IMR-90 (cell line): Measurements from ENCODE around the gene NCDN. TPM values are rescaled to one million over a fixed set of nuclear protein-coding genes. Genes with fewer than 3 reads are reported as not detected.

Experiments used
- ATAC-seq: fragments of 200-7000 bp; cut with Tn5 transposase; 2 replicates; pipeline ENCODE4 v1.9.1; 2020; ENCODE audit warnings: low read depth, mild to moderate bottlenecking, moderate library complexity
- BruUV-seq: library from RNA; stranded (reverse); fragments of 400-500 nt; replicated peaks from 2 replicates; lab custom pipeline; 2021; lab: Mats Ljungman, UMichigan
- CTCF ChIA-PET: fragments of 300-600 bp; formaldehyde crosslinking; extraction: SDS; loops from one replicate; lab custom pipeline; 2021; ENCODE audit warnings: antibody characterized with exemption; lab: Yijun Ruan, JAX
- POLR2A ChIA-PET: fragments of 300-600 bp; sonication (Branson Sonifier 250); formaldehyde crosslinking; loops from one replicate; lab custom pipeline; 2022; ENCODE audit warnings: antibody characterized with exemption; ENCODE audit not compliant: unreplicated experiment; lab: Charles Lee
- DNase-seq: peaks from one replicate; pipeline ENCODE4 v3.0.0; 2013
- H2AFZ ChIP-seq: replicated peaks from 2 replicates; pipeline ENCODE3; 2013; ENCODE audit warnings: low read length, mild to moderate bottlenecking; ENCODE audit not compliant: poor library complexity
- H2AK5ac ChIP-seq: 2 replicates; pipeline ENCODE4 v1.6.1; 2013; ENCODE audit warnings: low read depth, low read length, inconsistent platforms
- H2AK9ac ChIP-seq: replicated peaks from 2 replicates; pipeline ENCODE3; 2013; ENCODE audit warnings: mild to moderate bottlenecking, low read depth, low read length, moderate library complexity; ENCODE audit not compliant: poor library complexity
- H2BK120ac ChIP-seq: 2 replicates; pipeline ENCODE4 v1.6.1; 2013; ENCODE audit warnings: low read depth, low read length, inconsistent platforms
- H2BK15ac ChIP-seq: 3 replicates; pipeline ENCODE4 v1.6.1; 2013; ENCODE audit warnings: low read depth, low read length, inconsistent platforms
- H2BK20ac ChIP-seq: 2 replicates; pipeline ENCODE4 v1.6.1; 2013; ENCODE audit warnings: low read depth, mild to moderate bottlenecking, inconsistent platforms, low read length, moderate library complexity
- H2BK5ac ChIP-seq: 2 replicates; pipeline ENCODE4 v1.6.1; 2013; ENCODE audit warnings: mild to moderate bottlenecking, low read depth, low read length, inconsistent platforms; ENCODE audit not compliant: poor library complexity, severe bottlenecking
- H3K14ac ChIP-seq: replicated peaks from 2 replicates; pipeline ENCODE4 v1.6.1; 2013; ENCODE audit warnings: low read depth, low read length, inconsistent platforms
- H3K18ac ChIP-seq: 2 replicates; pipeline ENCODE4 v1.6.1; 2013; ENCODE audit warnings: low read depth, low read length, control low read depth
- H3K23ac ChIP-seq: 2 replicates; pipeline ENCODE4 v1.6.1; 2013; ENCODE audit warnings: low read depth, low read length, inconsistent platforms
- H3K27ac ChIP-seq: 2 replicates; pipeline ENCODE4 v1.5.1; 2013; ENCODE audit warnings: mild to moderate bottlenecking, control low read depth, low read length; ENCODE audit not compliant: insufficient read depth
- H3K27me3 ChIP-seq: 2 replicates; pipeline ENCODE4 v1.6.1; 2013; ENCODE audit warnings: low read length; ENCODE audit not compliant: control insufficient read depth, insufficient read depth
- H3K36me3 ChIP-seq: 2 replicates; pipeline ENCODE4 v1.6.1; 2013; ENCODE audit warnings: low read length, mixed read lengths; ENCODE audit not compliant: control insufficient read depth, insufficient read depth
- H3K4ac ChIP-seq: 2 replicates; pipeline ENCODE4 v1.6.1; 2013; ENCODE audit warnings: low read depth, low read length, inconsistent platforms
- H3K4me1 ChIP-seq: 2 replicates; pipeline ENCODE4 v1.6.1; 2013; ENCODE audit warnings: low read length, mixed read lengths; ENCODE audit not compliant: control insufficient read depth, insufficient read depth
- H3K4me2 ChIP-seq: 2 replicates; pipeline ENCODE4 v1.6.1; 2013; ENCODE audit warnings: low read depth, mild to moderate bottlenecking, control low read depth, low read length, moderate library complexity
- H3K4me3 ChIP-seq: 2 replicates; pipeline ENCODE4 v1.5.1; 2013; ENCODE audit warnings: low read depth, mild to moderate bottlenecking, control low read depth, low read length, moderate library complexity; ENCODE audit not compliant: insufficient read depth
- H3K56ac ChIP-seq: 2 replicates; pipeline ENCODE4 v1.6.1; 2013; ENCODE audit warnings: low read length, inconsistent platforms; ENCODE audit not compliant: insufficient read depth; ENCODE audit errors: extremely low read depth
- H3K79me1 ChIP-seq, 2 experiments: 2 replicates each; pipeline ENCODE4 v1.6.1; 2013; ENCODE audit warnings: low read length in 2 of 2, inconsistent platforms in 1 of 2, low read depth in 1 of 2
- H3K9ac ChIP-seq: 2 replicates; pipeline ENCODE4 v1.6.1; 2013; ENCODE audit warnings: low read depth, low read length, control low read depth
- H3K9me1 ChIP-seq: 2 replicates; pipeline ENCODE4 v1.6.1; 2013; ENCODE audit warnings: low read length, inconsistent platforms; ENCODE audit not compliant: insufficient read depth
- H3K9me3 ChIP-seq: 2 replicates; pipeline ENCODE4 v1.6.1; 2013; ENCODE audit warnings: low read length; ENCODE audit not compliant: control insufficient read depth, insufficient read depth
- H4K20me1 ChIP-seq: 2 replicates; pipeline ENCODE4 v1.6.1; 2013; ENCODE audit warnings: low read length, inconsistent platforms; ENCODE audit not compliant: insufficient read depth
- H4K5ac ChIP-seq: 2 replicates; pipeline ENCODE4 v1.6.1; 2013; ENCODE audit warnings: mild to moderate bottlenecking, low read depth, low read length, control low read depth
- H4K8ac ChIP-seq, 2 experiments: 2 replicates each; pipeline ENCODE4 v1.6.1; 2013; ENCODE audit warnings: low read depth in 2 of 2, low read length in 2 of 2, control low read depth in 1 of 2, inconsistent platforms in 1 of 2
- H4K91ac ChIP-seq: 2 replicates; pipeline ENCODE4 v1.6.1; 2013; ENCODE audit warnings: low read depth, low read length, inconsistent platforms; ENCODE audit not compliant: insufficient read depth
- BHLHE40 ChIP-seq: fragments of 150-350 bp; IDR thresholded peaks from 2 replicates; pipeline ENCODE4 v1.6.1; 2016; ENCODE audit warnings: mild to moderate bottlenecking, low read depth, low read length
- FOS ChIP-seq: fragments of 150-350 bp; IDR thresholded peaks from 2 replicates; pipeline ENCODE4 v1.6.1; 2016; ENCODE audit warnings: low read depth, low read length
- MAFK ChIP-seq: IDR thresholded peaks from 2 replicates; pipeline ENCODE4 v1.6.1; 2012; ENCODE audit warnings: low read depth, low read length, improper control_type of control experiment
- MXI1 ChIP-seq: IDR thresholded peaks from 2 replicates; pipeline ENCODE4 v1.6.1; 2012; ENCODE audit warnings: low read depth, mild to moderate bottlenecking, low read length, moderate library complexity, borderline replicate concordance
- NFE2L2 ChIP-seq: fragments of 150-350 bp; IDR thresholded peaks from 2 replicates; pipeline ENCODE4 v1.6.1; 2016; ENCODE audit warnings: low read depth, mild to moderate bottlenecking, low read length
- RAD21 ChIP-seq: IDR thresholded peaks from 2 replicates; pipeline ENCODE4 v1.6.1; 2012; ENCODE audit warnings: low read length, improper control_type of control experiment
- RCOR1 ChIP-seq: IDR thresholded peaks from 2 replicates; pipeline ENCODE4 v1.6.1; 2012; ENCODE audit warnings: mild to moderate bottlenecking, low read length, improper control_type of control experiment; ENCODE audit not compliant: insufficient replicate concordance
- RFX5 ChIP-seq: IDR thresholded peaks from 2 replicates; pipeline ENCODE4 v1.8.0; 2012; ENCODE audit warnings: low read depth, mild to moderate bottlenecking, low read length, moderate library complexity
- SMC3 ChIP-seq: fragments of 150-350 bp; IDR thresholded peaks from 2 replicates; pipeline ENCODE4 v1.6.1; 2016; ENCODE audit warnings: low read depth, mild to moderate bottlenecking, antibody characterized with exemption, low read length, moderate library complexity
- WGBS, 2 experiments: methylation state at CpG; one replicate each; pipeline versions ENCODE4 v1.1.5 to v1.1.7; 2013; ENCODE audit warnings: missing lambda C conversion rate in 2 of 2; ENCODE audit not compliant: insufficient read length in 1 of 2; ENCODE audit errors: extremely low coverage in 2 of 2; 5-methylcytosine and 5-hydroxymethylcytosine counted together
- dilution Hi-C: fragments of 300-500 bp; cut with HindIII; formaldehyde crosslinking; loops from one replicate; pipeline ENCODE4 v1.14.3; 2018; ENCODE audit warnings: low sequenced_read_pairs; ENCODE audit not compliant: unreplicated experiment
- in situ Hi-C: fragments of 300-500 bp; cut with MboI; formaldehyde crosslinking; loops from 3 replicates; pipeline ENCODE4 v1.14.3; 2019; ENCODE audit warnings: low sequenced_read_pairs, inconsistent platforms, mixed read lengths
- intact Hi-C: fragments of 100-400 bp; cut with micrococcal nuclease; formaldehyde crosslinking; loops from 2 replicates; pipeline ENCODE4 v1.10.0; 2022
- polyA plus RNA-seq, 3 experiments: library from polyadenylated mRNA; depleted of rRNA; stranded (reverse); fragments of >200 nt; gene quantifications; 2 replicates each; pipeline ENCODE4 v1.2.3, GENCODE V29; 2012; ENCODE audit warnings: low replicate concordance in 1 of 3
- total RNA-seq: library from RNA; depleted of rRNA; stranded (reverse); fragments of >200 nt; gene quantifications from 2 replicates; pipeline ENCODE4 v1.2.3, GENCODE V29; 2012
- TF ChIP-seq, protein P1 (sequence below): conservative IDR thresholded peaks from 2 replicates; pipeline ENCODE4 v1.5.1; 2012; ENCODE audit warnings: mild to moderate bottlenecking, low read depth, low read length, improper control_type of control experiment
- TF ChIP-seq, protein P2 (sequence below): fragments of 150-350 bp; IDR thresholded peaks from 2 replicates; pipeline ENCODE4 v1.6.1; 2017; ENCODE audit warnings: mild to moderate bottlenecking, antibody characterized with exemption, low read length, low read depth

Gene NCDN
- total and polyA plus RNA-seq, 2 of the 4 experiments (the other 2 are of a cell fraction): 10.0 to 38.8 TPM

DNA sequence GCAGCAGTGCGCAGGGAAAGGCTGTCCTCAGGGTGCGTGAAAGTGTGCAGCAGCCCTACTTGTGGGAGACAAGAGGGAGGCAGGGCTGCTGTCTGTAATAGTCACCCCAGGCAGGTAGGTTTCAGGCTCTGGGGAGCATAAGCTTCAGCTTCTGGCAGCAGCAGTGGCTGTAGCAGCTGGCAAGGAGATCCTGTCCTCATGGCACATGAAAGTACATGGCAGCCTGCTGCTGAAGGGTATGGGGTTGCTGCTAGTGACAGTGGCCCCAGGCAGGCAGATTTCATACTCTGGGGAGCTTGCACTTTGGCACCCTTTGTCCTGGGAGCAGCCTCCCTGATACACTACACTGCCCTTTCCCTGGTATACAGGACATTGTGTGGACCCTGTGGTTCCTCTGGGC lies 26.7 kb upstream of the NCDN start:
- Histone ChIP-seq H4K91ac (no peak overlapping the region), H4K8ac (no peak overlapping the region), H2AK5ac (no peak overlapping the region), H2BK120ac (no peak overlapping the region), H2AFZ (no peak overlapping the region), H3K79me1 (peaks cover 16 to 31% of the 10 kb centered on the region in 2 experiments), H3K27ac (no peak overlapping the region), H3K23ac (no peak overlapping the region), H3K36me3 (peaks cover 11% of the 10 kb centered on the region; the same call in 1 of the 2 replicates), H2BK20ac (no peak overlapping the region), H3K9me1 (no peaks in the 10 kb centered on the region), H4K5ac (no peak overlapping the region), H2BK15ac (no peak overlapping the region), H4K20me1 (no peaks in the 10 kb centered on the region; the same call in 1 of the 2 replicates), H2AK9ac (no peak overlapping the region), H3K4me2 (no peak overlapping the region), H3K4me3 (no peak overlapping the region), H3K9ac (no peak overlapping the region), H3K4ac (no peak overlapping the region), H3K9me3 (peaks cover 3% of the 10 kb centered on the region; the same call in 1 of the 2 replicates), H3K4me1 (peaks cover 4% of the 10 kb centered on the region; the same call in 1 of the 2 replicates), H3K14ac (no peak overlapping the region), H2BK5ac (no peak overlapping the region), H3K56ac (no peak overlapping the region), H3K27me3 (no peaks in the 10 kb centered on the region), H3K18ac (no peak overlapping the region)
- CTCF ChIA-PET: no interaction called here
- ATAC-seq: no peak
- 100% methylated on average over 1 of the region's 2 CpGs; no CpG with 5 or more reads in 1 of the 2 experiments for WGBS, 2 experiments
- BruUV-seq: no TSS peak
- in situ Hi-C loops (no loop called here), intact Hi-C loops (no loop called here), dilution Hi-C loops (no loop called here)
- TF ChIP-seq MAFK (no peak), MXI1 (no peak), RCOR1 (no peak), RFX5 (no peak), BHLHE40 (no peak), FOS (no peak), RAD21 (no peak), NFE2L2 (no peak), SMC3 (no peak)
- TF ChIP-seq, protein P1, sequence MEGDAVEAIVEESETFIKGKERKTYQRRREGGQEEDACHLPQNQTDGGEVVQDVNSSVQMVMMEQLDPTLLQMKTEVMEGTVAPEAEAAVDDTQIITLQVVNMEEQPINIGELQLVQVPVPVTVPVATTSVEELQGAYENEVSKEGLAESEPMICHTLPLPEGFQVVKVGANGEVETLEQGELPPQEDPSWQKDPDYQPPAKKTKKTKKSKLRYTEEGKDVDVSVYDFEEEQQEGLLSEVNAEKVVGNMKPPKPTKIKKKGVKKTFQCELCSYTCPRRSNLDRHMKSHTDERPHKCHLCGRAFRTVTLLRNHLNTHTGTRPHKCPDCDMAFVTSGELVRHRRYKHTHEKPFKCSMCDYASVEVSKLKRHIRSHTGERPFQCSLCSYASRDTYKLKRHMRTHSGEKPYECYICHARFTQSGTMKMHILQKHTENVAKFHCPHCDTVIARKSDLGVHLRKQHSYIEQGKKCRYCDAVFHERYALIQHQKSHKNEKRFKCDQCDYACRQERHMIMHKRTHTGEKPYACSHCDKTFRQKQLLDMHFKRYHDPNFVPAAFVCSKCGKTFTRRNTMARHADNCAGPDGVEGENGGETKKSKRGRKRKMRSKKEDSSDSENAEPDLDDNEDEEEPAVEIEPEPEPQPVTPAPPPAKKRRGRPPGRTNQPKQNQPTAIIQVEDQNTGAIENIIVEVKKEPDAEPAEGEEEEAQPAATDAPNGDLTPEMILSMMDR: no peak
- TF ChIP-seq, protein P2, sequence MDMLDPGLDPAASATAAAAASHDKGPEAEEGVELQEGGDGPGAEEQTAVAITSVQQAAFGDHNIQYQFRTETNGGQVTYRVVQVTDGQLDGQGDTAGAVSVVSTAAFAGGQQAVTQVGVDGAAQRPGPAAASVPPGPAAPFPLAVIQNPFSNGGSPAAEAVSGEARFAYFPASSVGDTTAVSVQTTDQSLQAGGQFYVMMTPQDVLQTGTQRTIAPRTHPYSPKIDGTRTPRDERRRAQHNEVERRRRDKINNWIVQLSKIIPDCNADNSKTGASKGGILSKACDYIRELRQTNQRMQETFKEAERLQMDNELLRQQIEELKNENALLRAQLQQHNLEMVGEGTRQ: no peak
- no peak for DNase-seq
- POLR2A ChIA-PET: no interaction called here
